Stimulated activated CD4-positive, alpha-beta T cell treated with anti-CD3 and anti-CD28 coated beads, Interleukin-2, amount 100 ng/mL, for 24 hours (primary cell): Measurements from ENCODE around the gene HJURP.
A peak's percentile ranks its signal among the peaks of the same experiment; 100 is the strongest.

ENCODE experiments used
- DNase-seq, 2 donors: peaks; one replicate each; pipeline ENCODE4 v3.0.0-alpha.2; 2020

Gene HJURP

GRCh38 chr2:233830111-233830802 lies 24.1 kb downstream of the HJURP start:
- peak in 1 of 2 donors; percentile 12 for DNase-seq

GRCh38 chr2:233829193-233830110 lies 24.9 kb downstream of the HJURP start:
- DNase-seq, result peak in 1 of 2 donors; percentile 8

GRCh38 chr2:233828546-233829192 lies 25.7 kb downstream of the HJURP start:
- no peak for DNase-seq

- DNase-seq, result no peak
Measured at GRCh38 chr2:233824373-233824772, 30.0 kb downstream of the HJURP start.

GRCh38 chr2:233823731-233824121 lies 30.6 kb downstream of the HJURP start:
- no peak for DNase-seq

- DNase-seq, result no peak
Measured at GRCh38 chr2:233822781-233823730, 31.3 kb downstream of the HJURP start.

- DNase-seq, result no peak
Measured at GRCh38 chr2:233822101-233822771, 32.1 kb downstream of the HJURP start.

- no peak for DNase-seq
Measured at GRCh38 chr2:233821709-233822100, 32.6 kb downstream of the HJURP start.

- DNase-seq, result no peak
Measured at GRCh38 chr2:233821196-233821595, 33.1 kb downstream of the HJURP start.

- DNase-seq, result no peak
Measured at GRCh38 chr2:233820774-233821105, 33.6 kb downstream of the HJURP start.

GRCh38 chr2:233819884-233820773 lies 34.2 kb downstream of the HJURP start:
- DNase-seq, result no peak

GRCh38 chr2:233818639-233819621 lies 35.4 kb downstream of the HJURP start:
- DNase-seq, result no peak

- DNase-seq, result no peak
Measured at GRCh38 chr2:233817995-233818638, 36.2 kb downstream of the HJURP start.

- no peak for DNase-seq
Measured at GRCh38 chr2:233817361-233817911, 36.9 kb downstream of the HJURP start.

- DNase-seq, result no peak
Measured at GRCh38 chr2:233816771-233817170, 37.6 kb downstream of the HJURP start.

GRCh38 chr2:233816334-233816733 lies 38.0 kb downstream of the HJURP start:
- no peak for DNase-seq

GRCh38 chr2:233815861-233816260 lies 38.5 kb downstream of the HJURP start:
- DNase-seq, result no peak

- no peak for DNase-seq
Measured at GRCh38 chr2:233814056-233814835, 40.1 kb downstream of the HJURP start.
